ENCODE results near the gene PLEKHA3.
"Not testable (repeated sequence)": the region's sequence is repeated elsewhere in the genome, so short reads cannot be mapped to it uniquely, and the experiment has no call there.

Gene PLEKHA3

DNA sequence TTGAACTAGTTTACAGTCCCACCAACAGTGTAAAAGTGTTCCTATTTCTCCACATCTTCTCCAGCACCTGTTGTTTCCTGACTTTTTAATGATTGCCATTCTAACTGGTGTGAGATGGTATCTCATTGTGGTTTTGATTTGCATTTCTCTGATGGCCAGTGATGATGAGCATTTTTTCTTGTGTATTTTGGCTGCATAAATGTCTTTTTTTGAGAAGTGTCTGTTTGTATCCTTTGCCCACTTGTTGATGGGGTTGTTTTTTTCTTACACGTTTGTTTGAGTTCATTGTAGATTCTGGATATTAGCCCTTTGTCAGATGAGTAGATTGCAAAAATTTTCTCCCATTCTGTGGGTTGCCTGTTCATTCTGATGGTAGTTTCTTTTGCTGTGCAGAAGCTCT is 45.2 kb downstream of the PLEKHA3 start:
- not testable (repeated sequence) for DNase-seq

GRCh38 chr2:178526256-178526655 is 46.0 kb downstream of the PLEKHA3 start:
- DNase-seq = no peak

GRCh38 chr2:178527592-178527991 is 47.3 kb downstream of the PLEKHA3 start:
- DNase-seq = no peak

DNA sequence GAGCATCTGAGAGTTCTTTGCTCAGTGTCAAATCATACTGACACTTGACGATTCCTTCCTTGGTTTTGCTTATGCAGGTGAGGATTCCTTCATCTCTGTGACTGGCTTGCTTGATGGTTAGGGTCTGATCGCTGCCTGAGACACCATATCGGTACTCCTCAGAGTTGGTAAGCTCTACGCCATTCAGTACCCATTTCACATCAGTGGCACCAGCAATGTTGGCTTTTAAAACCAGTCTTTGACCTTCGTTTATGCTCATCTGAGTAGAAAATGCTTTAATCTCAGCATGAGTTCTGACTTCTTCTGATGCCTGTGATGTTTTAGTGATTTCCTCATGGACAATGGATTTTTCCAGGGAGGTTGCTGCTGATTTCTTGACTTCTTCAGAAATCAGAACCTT is 48.4 kb downstream of the PLEKHA3 start:
- DNase-seq = no peak

DNA sequence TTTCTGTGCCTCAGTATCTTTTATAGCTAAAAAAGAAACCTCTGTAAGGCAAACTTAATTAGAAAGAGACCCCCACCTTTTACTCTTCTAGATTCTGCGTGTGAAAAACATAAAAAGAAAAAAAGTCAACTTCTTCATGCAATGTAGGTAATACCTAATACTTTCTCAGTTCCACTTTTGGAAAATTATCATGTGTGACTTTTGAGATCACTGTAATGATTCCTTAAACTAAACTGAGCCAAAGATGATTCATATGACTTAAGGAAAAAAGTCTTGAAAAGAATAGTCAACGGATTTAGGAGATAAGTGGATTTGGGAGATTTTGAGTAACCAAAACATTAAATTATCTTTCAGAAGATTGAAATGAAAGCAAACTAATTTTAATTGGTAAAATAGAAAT is 48.9 kb downstream of the PLEKHA3 start:
- DNase-seq = no peak

GRCh38 chr2:178530131-178530530 is 49.9 kb downstream of the PLEKHA3 start:
- no peak for DNase-seq

DNA sequence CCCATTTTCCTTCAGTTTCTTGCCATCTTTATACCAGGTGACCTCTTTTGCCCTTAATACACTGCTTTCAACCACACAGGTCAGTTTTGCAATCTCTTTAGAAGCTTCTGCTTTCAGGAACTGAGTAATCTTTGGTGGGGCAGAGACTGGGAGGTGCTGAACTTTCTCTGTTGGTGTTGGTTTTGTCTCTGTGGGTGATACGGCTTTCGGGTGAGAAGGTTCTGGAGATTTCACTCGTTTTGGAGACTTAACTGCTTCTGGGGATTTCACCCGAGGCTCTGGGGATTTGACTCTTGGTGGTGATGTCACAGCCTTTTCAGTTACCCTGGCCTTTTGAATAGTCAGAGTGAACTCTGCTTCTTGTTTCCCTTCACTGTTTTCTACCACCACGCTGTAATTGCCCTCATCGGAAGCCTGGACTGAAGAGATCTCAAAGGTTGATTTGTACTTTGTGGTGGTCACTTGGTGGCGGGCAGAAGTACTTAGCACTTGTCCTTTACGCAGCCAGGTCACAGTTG is 50.4 kb downstream of the PLEKHA3 start:
- no peak for DNase-seq

- DNase-seq = no peak
Observed at GRCh38 chr2:178531168-178531567, 50.9 kb downstream of the PLEKHA3 start.

DNA sequence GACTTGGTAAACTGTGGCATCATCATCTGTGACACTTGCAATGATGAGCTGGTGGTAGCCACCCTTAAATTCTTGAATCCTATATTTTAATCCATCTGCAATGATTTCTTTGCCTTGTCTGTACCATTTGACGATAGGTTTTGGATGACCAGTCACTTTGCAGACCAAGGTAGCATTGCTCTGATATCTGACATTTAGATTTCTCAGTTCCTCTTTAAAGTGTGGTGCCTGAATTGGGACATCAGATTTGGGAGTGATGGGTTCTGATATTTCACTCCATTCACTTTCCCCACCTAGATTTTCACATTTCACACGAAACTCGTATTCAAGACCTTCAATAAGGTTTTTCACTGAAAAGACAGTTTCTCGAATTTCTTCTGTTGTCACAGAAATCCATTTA is 55.8 kb downstream of the PLEKHA3 start:
- no peak for DNase-seq

DNA sequence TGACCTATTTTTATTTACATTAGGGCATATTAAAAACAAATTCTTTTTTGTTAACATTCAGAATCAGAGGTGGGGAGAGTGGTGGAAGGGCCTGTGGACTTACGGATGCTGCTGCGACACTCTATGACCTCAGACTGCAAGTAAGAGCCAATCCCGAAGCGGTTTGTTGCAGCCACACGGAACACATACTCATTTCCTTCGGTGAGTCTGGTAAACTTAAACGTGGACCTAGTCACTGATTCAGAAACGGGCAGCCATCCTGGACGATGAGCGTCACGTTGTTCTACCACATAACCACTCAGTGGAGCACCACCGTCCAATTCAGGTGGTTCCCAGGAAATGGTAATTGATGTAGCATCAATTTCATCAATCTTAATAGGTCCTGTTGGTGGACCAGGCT is 61.9 kb downstream of the PLEKHA3 start:
- no peak for DNase-seq

- DNase-seq = no peak
Observed at GRCh38 chr2:178542569-178542968, 62.3 kb downstream of the PLEKHA3 start.

GRCh38 chr2:178550352-178550751 is 70.1 kb downstream of the PLEKHA3 start:
- DNase-seq = no peak

DNA sequence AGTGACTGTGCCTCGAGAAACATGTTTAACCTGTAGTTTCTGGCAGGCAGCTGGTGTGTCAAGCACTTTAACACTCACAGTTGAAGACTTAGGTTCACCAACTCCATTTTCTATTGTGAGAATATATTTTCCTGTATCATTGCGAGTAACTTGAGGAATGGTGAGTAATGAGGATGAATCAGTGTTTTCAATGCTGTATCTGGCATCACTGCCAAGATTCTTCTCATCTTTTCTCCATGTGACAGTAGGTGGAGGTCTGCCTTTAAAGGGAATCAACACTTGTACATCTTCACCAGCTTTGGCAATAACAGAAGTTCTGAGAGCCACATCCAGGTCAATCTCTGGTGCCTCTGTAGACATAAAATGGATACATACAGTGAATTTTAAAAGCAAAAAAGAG is 72.8 kb downstream of the PLEKHA3 start:
- DNase-seq = no peak

Measured in NCI-H1092 (cell line).